ENCODE results near the gene MYO1D. TPM values are rescaled to one million over a fixed set of nuclear protein-coding genes. Genes with fewer than 3 reads are reported as not detected.

MYO1D gene
- total RNA-seq, 1 donor from 2014 or later, result 76.4 TPM

GRCh38 chr17:32491371-32492263, 385.3 kb downstream of the MYO1D start:
- no peak for DNase-seq (ENCODE audit: low read depth, low spot score)

- no peak for DNase-seq (ENCODE audit: low read depth, low spot score)
Measured at GRCh38 chr17:32490101-32490482, 386.8 kb downstream of the MYO1D start.

- no peak for DNase-seq (ENCODE audit: low read depth, low spot score)
Measured at GRCh38 chr17:32489320-32490100, 387.4 kb downstream of the MYO1D start.

- DNase-seq (ENCODE audit: low read depth, low spot score), result no peak
Measured at GRCh38 chr17:32488604-32489180, 388.2 kb downstream of the MYO1D start.

GRCh38 chr17:32488177-32488542, 388.8 kb downstream of the MYO1D start:
- DNase-seq (ENCODE audit: low read depth, low spot score), result no peak

- no peak for DNase-seq (ENCODE audit: low read depth, low spot score)
Measured at GRCh38 chr17:32487473-32488176, 389.3 kb downstream of the MYO1D start.

GRCh38 chr17:32486701-32487472, 390.0 kb downstream of the MYO1D start, which contains the start of gene CDK5R1:
Gene CDK5R1, plus strand, starts transcription at chr17:32486993. Its CDS starts 628 bp downstream, at chr17:32487621.
- DNase-seq (ENCODE audit: low read depth, low spot score), result no peak

GRCh38 chr17:32486111-32486700, 390.7 kb downstream of the MYO1D start:
- DNase-seq (ENCODE audit: low read depth, low spot score), result peak; percentile 33

- no peak for DNase-seq (ENCODE audit: low read depth, low spot score)
Measured at GRCh38 chr17:32485261-32486110, 391.4 kb downstream of the MYO1D start.

- no peak for DNase-seq (ENCODE audit: low read depth, low spot score)
Measured at GRCh38 chr17:32484628-32485027, 392.3 kb downstream of the MYO1D start.

GRCh38 chr17:32484041-32484461, 392.9 kb downstream of the MYO1D start:
- DNase-seq (ENCODE audit: low read depth, low spot score), result no peak

GRCh38 chr17:32483451-32484019, 393.4 kb downstream of the MYO1D start:
- peak; percentile 35 for DNase-seq (ENCODE audit: low read depth, low spot score)

- DNase-seq (ENCODE audit: low read depth, low spot score), result no peak
Measured at GRCh38 chr17:32482568-32483320, 394.2 kb downstream of the MYO1D start.

- DNase-seq (ENCODE audit: low read depth, low spot score), result no peak
Measured at GRCh38 chr17:32481193-32481592, 395.7 kb downstream of the MYO1D start.

- DNase-seq (ENCODE audit: low read depth, low spot score), result no peak
Measured at GRCh38 chr17:32479074-32479617, 397.8 kb downstream of the MYO1D start.

GRCh38 chr17:32477220-32477619, 399.7 kb downstream of the MYO1D start:
- no peak for DNase-seq (ENCODE audit: low read depth, low spot score)

GRCh38 chr17:32475258-32475657, 401.7 kb downstream of the MYO1D start:
- no peak for DNase-seq (ENCODE audit: low read depth, low spot score)

- no peak for DNase-seq (ENCODE audit: low read depth, low spot score)
Measured at GRCh38 chr17:32471652-32472051, 405.3 kb downstream of the MYO1D start.
